GM23248 (cell line): ENCODE results near the gene WBP11.

Experiments
- EZH2 ChIP-seq: fragments of 200-600 bp; sonication (generic); IDR thresholded peaks from 2 replicates; pipeline ENCODE4 v1.6.1; 2018; ENCODE audit warnings: antibody characterized with exemption, mild to moderate bottlenecking; ENCODE audit not compliant: insufficient read depth, poor library complexity, severe bottlenecking
- EZH2phosphoT487 ChIP-seq: fragments of 200-600 bp; sonication (generic); IDR thresholded peaks from 2 replicates; pipeline ENCODE4 v1.6.1; 2018; ENCODE audit warnings: antibody characterized with exemption, moderate library complexity, mild to moderate bottlenecking, low read depth; ENCODE audit not compliant: insufficient read depth

DNA sequence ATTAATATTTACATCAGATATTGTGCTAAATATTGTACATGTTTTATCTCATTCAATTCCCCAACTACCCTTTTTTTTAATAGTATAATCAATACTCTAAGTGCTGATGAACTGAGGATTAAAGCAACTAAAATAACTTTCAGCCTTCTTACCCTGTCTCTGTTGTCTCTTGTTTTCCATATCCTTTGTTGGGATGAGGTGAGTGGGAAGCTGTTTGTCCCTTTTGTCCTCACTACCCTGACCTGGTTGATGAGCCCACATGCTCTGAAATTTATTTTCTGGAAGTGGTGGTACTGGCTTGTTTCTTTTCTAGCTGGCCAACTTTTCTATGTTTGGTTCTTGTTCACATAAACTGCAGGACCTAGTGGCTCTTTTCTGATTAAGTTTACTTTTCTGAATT lies 49.6 kb upstream of the WBP11 start:
- no peak for TF ChIP-seq EZH2
- no peak for TF ChIP-seq EZH2phosphoT487
